ENCODE measurements around the gene MFSD6. TPM values are rescaled to one million over a fixed set of nuclear protein-coding genes. Genes with fewer than 3 reads are reported as not detected.

The MFSD6 gene
- total RNA-seq, 6 experiments from 2014 or later, result 3.2 to 10.4 (median 9.5) TPM

- no peak for DNase-seq
- H3K36me3 Mint-ChIP-seq (ENCODE audit: low read depth), result no peaks in the 10 kb centered on the region
- no peak overlapping the region for H3K4me3 Mint-ChIP-seq
- no peaks in the 10 kb centered on the region for H3K4me1 Mint-ChIP-seq (ENCODE audit: low read depth)
- H3K9me3 Mint-ChIP-seq, result no peaks in the 10 kb centered on the region
- no peak for TF ChIP-seq CTCF (IDR thresholded peaks at IDR 0.05)
- H3K27me3 Mint-ChIP-seq (ENCODE audit: insufficient read depth), result no peaks in the 10 kb centered on the region; the same call in 1 of the 2 replicates
- H3K27ac Mint-ChIP-seq, result no peak overlapping the region
Observed at GRCh38 chr2:190481339-190481738, 73.2 kb downstream of the MFSD6 start.

GRCh38 chr2:190482451-190482850, 74.3 kb downstream of the MFSD6 start:
- Mint-ChIP-seq H3K4me1 (ENCODE audit: low read depth) (no peaks in the 10 kb centered on the region), H3K27ac (no peak overlapping the region), H3K27me3 (ENCODE audit: insufficient read depth) (no peaks in the 10 kb centered on the region; the same call in 1 of the 2 replicates), H3K36me3 (ENCODE audit: low read depth) (no peaks in the 10 kb centered on the region), H3K9me3 (no peaks in the 10 kb centered on the region), H3K4me3 (no peak overlapping the region)
- no peak for DNase-seq
- no peak for TF ChIP-seq CTCF (IDR thresholded peaks at IDR 0.05)

DNA sequence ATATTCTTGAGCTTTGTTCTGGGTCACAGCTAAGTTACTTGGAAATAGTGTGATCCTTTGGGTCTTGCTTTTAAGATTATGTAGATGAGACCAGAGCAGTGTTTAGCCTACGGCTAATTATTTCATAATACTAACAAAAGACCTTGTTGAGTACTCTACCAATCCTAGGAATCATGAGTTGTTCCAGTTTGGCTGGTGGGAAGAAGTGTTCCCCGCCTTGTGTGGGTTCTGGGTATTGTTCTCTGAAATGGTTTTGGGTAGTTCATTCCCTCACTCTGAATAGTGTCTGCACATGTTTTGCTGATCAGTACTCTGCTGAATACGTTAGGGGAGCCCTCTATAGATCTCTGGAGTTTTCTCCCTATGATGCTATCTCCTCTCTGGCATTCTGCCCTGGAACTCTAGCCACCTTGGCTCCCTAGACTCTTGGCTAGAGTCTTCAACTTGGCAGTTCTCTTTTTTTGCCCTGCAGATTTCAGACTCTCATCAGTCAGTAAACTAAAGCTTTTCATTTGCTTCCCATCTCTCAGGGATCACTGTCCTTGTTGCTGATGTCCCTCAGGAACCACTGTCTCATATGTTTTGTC, 78.0 kb downstream of the MFSD6 start:
- Mint-ChIP-seq H3K4me3 (no peak overlapping the region), H3K9me3 (no peaks in the 10 kb centered on the region), H3K27ac (no peak overlapping the region), H3K27me3 (ENCODE audit: insufficient read depth) (no peaks in the 10 kb centered on the region; the same call in 1 of the 2 replicates), H3K4me1 (ENCODE audit: low read depth) (no peaks in the 10 kb centered on the region), H3K36me3 (ENCODE audit: low read depth) (no peaks in the 10 kb centered on the region)
- TF ChIP-seq CTCF (IDR thresholded peaks at IDR 0.05), result no peak
- no peak for DNase-seq

DNA sequence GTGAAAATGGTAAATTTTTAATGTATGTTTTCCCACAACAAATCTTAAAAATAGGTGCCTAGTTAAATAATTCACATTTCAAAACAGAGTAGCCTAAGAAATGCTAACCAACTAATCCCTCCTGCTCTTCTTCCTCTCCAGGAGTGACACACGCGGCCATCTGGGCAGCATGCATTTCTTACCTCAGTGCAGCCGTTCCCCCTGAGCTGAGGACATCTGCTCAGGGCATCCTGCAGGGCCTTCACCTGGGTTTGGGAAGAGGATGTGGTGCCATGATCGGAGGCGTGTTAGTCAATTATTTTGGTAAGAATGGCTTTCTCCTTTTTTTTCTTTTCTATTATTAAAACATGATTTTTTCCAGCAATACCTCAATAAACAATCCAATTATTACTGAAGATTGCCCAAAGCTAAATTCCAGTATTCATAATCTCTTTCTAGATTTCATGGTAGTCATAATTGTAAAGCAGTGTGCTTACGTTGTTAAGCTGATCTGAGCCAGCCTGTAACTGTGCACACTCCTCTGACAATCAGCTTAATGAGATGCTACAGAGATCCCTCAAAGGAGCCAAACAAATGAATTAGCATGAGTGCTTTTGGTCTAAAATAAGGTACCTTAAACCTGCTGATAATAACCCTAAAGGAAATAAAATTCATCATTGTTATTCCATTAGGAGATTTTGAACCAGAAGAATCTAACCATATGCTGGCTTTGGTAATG, 80.5 kb downstream of the MFSD6 start:
- H3K27me3 Mint-ChIP-seq (ENCODE audit: insufficient read depth), result no peaks in the 10 kb centered on the region; the same call in 1 of the 2 replicates
- H3K36me3 Mint-ChIP-seq (ENCODE audit: low read depth), result peaks cover 18% of the 10 kb centered on the region
- no peak for TF ChIP-seq CTCF (IDR thresholded peaks at IDR 0.05)
- H3K27ac Mint-ChIP-seq, result no peak overlapping the region
- H3K4me1 Mint-ChIP-seq (ENCODE audit: low read depth), result no peaks in the 10 kb centered on the region
- DNase-seq, result no peak
- H3K4me3 Mint-ChIP-seq, result no peak overlapping the region
- peaks cover 7% of the 10 kb centered on the region; the same call in 1 of the 2 replicates for H3K9me3 Mint-ChIP-seq

GRCh38 chr2:190489475-190489874, 81.3 kb downstream of the MFSD6 start:
- Mint-ChIP-seq H3K27me3 (ENCODE audit: insufficient read depth) (no peaks in the 10 kb centered on the region; the same call in 1 of the 2 replicates), H3K27ac (no peak overlapping the region), H3K4me3 (no peak overlapping the region), H3K4me1 (ENCODE audit: low read depth) (no peaks in the 10 kb centered on the region), H3K9me3 (peaks cover 7% of the 10 kb centered on the region; the same call in 1 of the 2 replicates), H3K36me3 (ENCODE audit: low read depth) (peaks cover 18% of the 10 kb centered on the region)
- no peak for DNase-seq
- no peak for TF ChIP-seq CTCF (IDR thresholded peaks at IDR 0.05)
